Right atrium auricular region (tissue), 2 donors: ENCODE results near the gene LARGE2. TPM values are rescaled to one million over a fixed set of nuclear protein-coding genes. Genes with fewer than 3 reads are reported as not detected.

Source experiments
- DNase-seq: peaks from one replicate; pipeline ENCODE4 v3.0.0-alpha.2; 2019; ENCODE audit warnings: low spot score
- H3K27ac ChIP-seq, 2 donors: fragments of 200-600 bp; sonication (generic); 1 replicate in 1 of 2; 2 replicates in 1 of 2; pipeline ENCODE4 v1.5.1; 2016 to 2019
- H3K27me3 ChIP-seq, 2 donors: fragments of 200-600 bp; sonication (generic); one replicate each; pipeline versions ENCODE4 v1.5.1 to v1.6.0; 2017 to 2019
- H3K36me3 ChIP-seq: fragments of 200-600 bp; sonication (generic); one replicate; pipeline ENCODE4 v1.5.1; 2016
- H3K4me1 ChIP-seq, 2 donors: fragments of 200-600 bp; sonication (generic); one replicate each; pipeline versions ENCODE4 v1.5.1 to v1.6.0; 2017 to 2019
- H3K4me3 ChIP-seq, 2 donors: fragments of 200-600 bp; sonication (generic); 1 replicate in 1 of 2; 2 replicates in 1 of 2; pipeline ENCODE4 v1.5.1; 2017 to 2019; ENCODE audit warnings: mild to moderate bottlenecking in 1 of 2, moderate library complexity in 1 of 2
- H3K9me3 ChIP-seq, 2 donors: fragments of 200-600 bp; sonication (generic); one replicate each; pipeline ENCODE4 v1.5.1; 2019
- CTCF ChIP-seq, 2 donors: fragments of 200-600 bp; sonication (generic); IDR thresholded peaks; one replicate each; pipeline ENCODE4 v1.5.1; 2019; ENCODE audit warnings: antibody characterized with exemption in 2 of 2
- total RNA-seq, 2 donors: library from RNA; depleted of rRNA; stranded (reverse); fragments of >200 nt; gene quantifications; one replicate each; pipeline ENCODE4 v1.1.0, GENCODE V29; 2016

Gene LARGE2
- total RNA-seq, 2 donors from 2014 or later = 0.51 TPM; not detected in 1

GRCh38 chr11:45935349-45936064, 13.1 kb downstream of the LARGE2 start:
- H3K9me3 ChIP-seq = no peaks in the 10 kb centered on the region
- H3K4me3 ChIP-seq = no peak overlapping the region
- TF ChIP-seq CTCF (IDR thresholded peaks at IDR 0.05) = no peak
- no peaks in the 10 kb centered on the region for H3K27me3 ChIP-seq
- H3K36me3 ChIP-seq = peaks cover 65% of the 10 kb centered on the region
- no peak overlapping the region for H3K27ac ChIP-seq
- no peak for DNase-seq
- peaks cover 0 to 9% of the 10 kb centered on the region in 2 donors for H3K4me1 ChIP-seq

- Histone ChIP-seq H3K27ac (no peak overlapping the region), H3K4me3 (no peak overlapping the region), H3K36me3 (peaks cover 64% of the 10 kb centered on the region), H3K4me1 (no peaks in the 10 kb centered on the region), H3K27me3 (no peaks in the 10 kb centered on the region), H3K9me3 (no peaks in the 10 kb centered on the region)
- no peak for DNase-seq
- no peak for TF ChIP-seq CTCF (IDR thresholded peaks at IDR 0.05)
These were observed 14.1 kb downstream of the LARGE2 start for GRCh38 chr11:45936511-45937054.

- no peak overlapping the region for H3K27ac ChIP-seq
- TF ChIP-seq CTCF (IDR thresholded peaks at IDR 0.05) = no peak
- H3K4me3 ChIP-seq = no peak overlapping the region
- no peaks in the 10 kb centered on the region for H3K9me3 ChIP-seq
- H3K36me3 ChIP-seq = peaks cover 55% of the 10 kb centered on the region
- no peaks in the 10 kb centered on the region for H3K4me1 ChIP-seq
- no peaks in the 10 kb centered on the region for H3K27me3 ChIP-seq
- DNase-seq = no peak
These were observed 15.5 kb downstream of the LARGE2 start for GRCh38 chr11:45937916-45938315.

- no peak for TF ChIP-seq CTCF (IDR thresholded peaks at IDR 0.05)
- H3K27me3 ChIP-seq = no peaks in the 10 kb centered on the region
- no peak for DNase-seq
- H3K4me1 ChIP-seq = no peaks in the 10 kb centered on the region
- no peak overlapping the region for H3K4me3 ChIP-seq
- H3K9me3 ChIP-seq = no peaks in the 10 kb centered on the region
- peaks cover 48% of the 10 kb centered on the region for H3K36me3 ChIP-seq
- H3K27ac ChIP-seq = no peak overlapping the region
These were observed 17.4 kb downstream of the LARGE2 start for GRCh38 chr11:45939836-45940235.

- TF ChIP-seq CTCF (IDR thresholded peaks at IDR 0.05) = no peak
- H3K27ac ChIP-seq = no peak overlapping the region
- no peak overlapping the region for H3K4me3 ChIP-seq
- peaks cover 48% of the 10 kb centered on the region for H3K36me3 ChIP-seq
- peaks cover 0 to 5% of the 10 kb centered on the region in 2 donors for H3K4me1 ChIP-seq
- H3K27me3 ChIP-seq = no peaks in the 10 kb centered on the region
- DNase-seq = no peak
- H3K9me3 ChIP-seq = no peaks in the 10 kb centered on the region
These were observed 18.8 kb downstream of the LARGE2 start for GRCh38 chr11:45941285-45941684.
